ENCODE results near the gene SNX20. TPM values are rescaled to one million over a fixed set of nuclear protein-coding genes. Genes with fewer than 3 reads are reported as not detected.

The SNX20 gene
- total RNA-seq, 1 donor from 2014 or later: not detected

DNA sequence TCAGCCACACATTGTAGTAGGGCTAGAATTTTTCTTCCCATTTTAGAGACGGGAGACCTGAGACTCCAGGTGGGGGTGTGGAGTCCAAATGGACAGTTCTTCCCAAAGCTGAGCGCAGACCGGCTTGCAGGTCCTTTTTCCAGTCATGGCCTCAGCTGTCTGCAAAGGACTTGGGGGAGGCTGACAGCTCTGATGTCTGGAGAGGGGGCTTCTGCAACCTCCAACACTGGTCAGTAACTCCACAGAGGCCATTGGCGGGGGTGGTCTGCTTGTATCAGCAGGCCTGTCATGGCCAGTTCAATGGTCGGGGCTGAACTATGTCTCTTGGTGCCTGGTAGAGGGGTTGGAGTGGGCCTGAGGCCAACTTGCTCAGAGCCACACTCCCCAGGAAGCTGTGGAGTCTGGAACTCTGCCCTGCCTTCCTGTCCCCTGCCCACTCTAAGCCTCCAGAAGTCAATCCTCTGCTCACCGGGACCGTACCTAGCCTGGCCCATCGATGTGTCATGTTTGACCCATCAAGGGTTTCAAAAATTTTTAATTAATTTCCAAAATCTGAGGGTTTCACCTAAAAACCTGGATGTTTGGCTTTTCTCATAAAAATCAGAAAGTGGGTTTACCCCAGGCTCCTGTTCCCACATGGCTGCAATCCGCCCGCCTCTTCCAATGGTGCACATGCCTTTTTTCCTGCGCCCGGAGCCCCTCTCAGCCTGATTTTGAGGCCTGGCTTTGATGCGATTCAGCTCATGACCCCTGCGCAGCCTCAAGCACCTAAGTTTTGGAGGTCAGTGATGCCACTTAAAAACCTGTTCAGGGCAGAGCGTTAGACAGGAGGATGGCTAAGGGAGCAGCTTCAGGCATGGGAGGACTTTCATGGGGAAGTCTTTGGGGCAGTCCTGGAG lies 39.9 kb downstream of the SNX20 start:
- peaks cover 5% of the 10 kb centered on the region for H3K4me1 Mint-ChIP-seq (ENCODE audit: low read depth)
- H3K9me3 Mint-ChIP-seq (ENCODE audit: low read depth): no peaks in the 10 kb centered on the region
- H3K27ac Mint-ChIP-seq (ENCODE audit: unreplicated experiment): peak overlapping the region; percentile 61
- H3K36me3 Mint-ChIP-seq (ENCODE audit: low read depth): peaks cover 2% of the 10 kb centered on the region
- peaks cover 7% of the 10 kb centered on the region for H3K27me3 Mint-ChIP-seq (ENCODE audit: low read depth)
- H3K4me3 Mint-ChIP-seq (ENCODE audit: unreplicated experiment): no peak overlapping the region
- no peak for DNase-seq (ENCODE audit: low spot score)
- TF ChIP-seq, protein P1, sequence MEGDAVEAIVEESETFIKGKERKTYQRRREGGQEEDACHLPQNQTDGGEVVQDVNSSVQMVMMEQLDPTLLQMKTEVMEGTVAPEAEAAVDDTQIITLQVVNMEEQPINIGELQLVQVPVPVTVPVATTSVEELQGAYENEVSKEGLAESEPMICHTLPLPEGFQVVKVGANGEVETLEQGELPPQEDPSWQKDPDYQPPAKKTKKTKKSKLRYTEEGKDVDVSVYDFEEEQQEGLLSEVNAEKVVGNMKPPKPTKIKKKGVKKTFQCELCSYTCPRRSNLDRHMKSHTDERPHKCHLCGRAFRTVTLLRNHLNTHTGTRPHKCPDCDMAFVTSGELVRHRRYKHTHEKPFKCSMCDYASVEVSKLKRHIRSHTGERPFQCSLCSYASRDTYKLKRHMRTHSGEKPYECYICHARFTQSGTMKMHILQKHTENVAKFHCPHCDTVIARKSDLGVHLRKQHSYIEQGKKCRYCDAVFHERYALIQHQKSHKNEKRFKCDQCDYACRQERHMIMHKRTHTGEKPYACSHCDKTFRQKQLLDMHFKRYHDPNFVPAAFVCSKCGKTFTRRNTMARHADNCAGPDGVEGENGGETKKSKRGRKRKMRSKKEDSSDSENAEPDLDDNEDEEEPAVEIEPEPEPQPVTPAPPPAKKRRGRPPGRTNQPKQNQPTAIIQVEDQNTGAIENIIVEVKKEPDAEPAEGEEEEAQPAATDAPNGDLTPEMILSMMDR (IDR thresholded peaks at IDR 0.05): no peak

- no peak for DNase-seq (ENCODE audit: low spot score)
- peaks cover 2% of the 10 kb centered on the region for H3K36me3 Mint-ChIP-seq (ENCODE audit: low read depth)
Observed at GRCh38 chr16:50640391-50640790, 40.7 kb downstream of the SNX20 start.

DNA sequence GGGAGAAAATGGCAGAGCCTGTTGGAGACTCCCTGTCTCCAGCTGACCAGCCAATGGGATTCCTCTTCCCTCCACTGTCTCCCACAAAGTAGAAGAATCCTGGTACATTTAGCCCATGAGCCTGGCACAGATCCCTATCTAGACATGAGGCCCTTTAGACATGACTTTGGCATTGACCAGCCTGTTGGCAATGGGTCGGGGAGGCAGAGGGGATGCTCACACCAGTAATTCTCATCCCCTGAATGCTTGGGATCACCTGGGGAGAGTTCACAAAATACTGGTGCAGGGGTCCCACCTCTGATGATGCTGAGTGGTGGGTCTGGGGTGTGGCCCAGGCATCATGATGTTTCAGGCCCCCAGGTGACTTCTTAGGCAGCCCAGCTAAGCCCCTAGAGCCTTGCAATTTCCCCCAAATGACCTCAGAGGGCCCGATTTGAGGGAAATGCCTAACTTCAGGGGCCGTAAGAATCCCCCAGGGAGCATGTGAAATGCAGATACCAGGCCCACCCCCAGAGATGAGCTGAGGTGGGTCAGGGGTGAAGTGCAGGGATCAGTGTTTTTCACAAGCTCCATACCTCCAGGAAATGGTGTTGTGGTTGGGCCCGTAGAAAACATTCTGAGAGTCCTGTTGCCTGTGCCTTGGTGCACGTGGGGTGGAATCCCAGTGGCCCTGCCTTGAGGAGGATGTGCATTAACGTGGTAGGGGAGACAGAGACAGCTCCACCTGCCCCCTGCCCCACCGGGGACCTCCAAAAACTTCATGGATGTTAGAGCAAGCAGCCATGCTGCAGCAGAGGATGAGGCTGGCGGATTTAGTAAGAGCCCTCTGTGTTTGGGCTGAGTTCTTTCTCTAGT lies 42.1 kb downstream of the SNX20 start:
- no peak for DNase-seq (ENCODE audit: low spot score)
- Mint-ChIP-seq H3K27ac (ENCODE audit: unreplicated experiment) (no peak overlapping the region), H3K27me3 (ENCODE audit: low read depth) (peaks cover 4% of the 10 kb centered on the region), H3K9me3 (ENCODE audit: low read depth) (no peaks in the 10 kb centered on the region), H3K36me3 (ENCODE audit: low read depth) (peaks cover 2% of the 10 kb centered on the region), H3K4me1 (ENCODE audit: low read depth) (no peaks in the 10 kb centered on the region), H3K4me3 (ENCODE audit: unreplicated experiment) (no peak overlapping the region)
- TF ChIP-seq, protein P1 (IDR thresholded peaks at IDR 0.05): no peak

More at GRCh38 chr16:50640391-50640790, 40.7 kb downstream of the SNX20 start:
- peaks cover 7% of the 10 kb centered on the region for H3K27me3 Mint-ChIP-seq (ENCODE audit: low read depth)
- peaks cover 5% of the 10 kb centered on the region for H3K4me1 Mint-ChIP-seq (ENCODE audit: low read depth)
- no peak overlapping the region for H3K4me3 Mint-ChIP-seq (ENCODE audit: unreplicated experiment)
- no peaks in the 10 kb centered on the region for H3K9me3 Mint-ChIP-seq (ENCODE audit: low read depth)
- no peak overlapping the region for H3K27ac Mint-ChIP-seq (ENCODE audit: unreplicated experiment)
- TF ChIP-seq, protein P1 (IDR thresholded peaks at IDR 0.05): no peak

DNA sequence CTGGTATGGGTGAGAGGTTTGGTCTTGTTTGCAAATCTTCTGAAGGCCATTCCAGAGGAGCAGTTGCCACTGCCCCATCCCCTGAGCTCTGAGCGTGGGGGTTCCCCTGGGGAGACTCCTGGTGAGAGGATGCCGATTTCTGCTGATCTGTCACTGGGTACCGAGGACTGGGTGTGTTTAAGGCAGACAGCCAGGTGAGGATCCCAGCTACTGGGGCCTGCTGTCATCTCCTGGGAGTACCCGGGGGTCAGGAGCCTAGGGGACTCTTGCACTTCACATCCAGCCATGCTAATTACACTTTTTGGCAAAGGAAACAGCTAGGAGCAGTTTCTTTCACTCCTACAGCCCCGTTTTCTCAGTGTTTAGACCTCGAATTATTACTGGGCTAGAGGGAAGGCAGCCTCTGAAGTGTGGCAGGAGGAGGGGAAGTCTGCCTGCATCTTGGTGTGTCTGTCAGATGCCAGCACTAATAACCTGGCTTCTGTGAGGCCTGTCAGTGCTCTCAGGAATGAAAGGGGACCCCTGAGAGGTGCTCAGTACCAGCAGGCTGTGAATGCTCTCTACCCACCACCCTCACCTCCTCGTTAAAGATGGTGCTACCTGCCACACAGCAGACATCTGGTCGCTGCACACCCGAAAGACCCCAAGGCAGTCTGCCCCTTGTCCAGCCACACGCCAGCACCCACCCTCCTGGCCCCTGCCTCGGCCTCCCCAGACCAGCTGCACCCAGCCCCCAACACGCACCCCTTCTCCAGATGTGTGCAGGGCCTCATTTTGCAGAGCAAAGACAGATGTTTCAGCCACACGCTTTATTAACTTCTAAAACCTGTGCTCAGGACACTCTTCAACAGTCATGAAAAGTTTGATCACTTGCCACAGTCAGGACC lies 43.2 kb downstream of the SNX20 start:
- no peak overlapping the region for H3K27ac Mint-ChIP-seq (ENCODE audit: unreplicated experiment)
- DNase-seq (ENCODE audit: low spot score): no peak
- H3K4me3 Mint-ChIP-seq (ENCODE audit: unreplicated experiment): no peak overlapping the region
- H3K36me3 Mint-ChIP-seq (ENCODE audit: low read depth): peaks cover 3% of the 10 kb centered on the region
- no peaks in the 10 kb centered on the region for H3K4me1 Mint-ChIP-seq (ENCODE audit: low read depth)
- no peaks in the 10 kb centered on the region for H3K9me3 Mint-ChIP-seq (ENCODE audit: low read depth)
- TF ChIP-seq, protein P1 (IDR thresholded peaks at IDR 0.05): no peak
- H3K27me3 Mint-ChIP-seq (ENCODE audit: low read depth): peaks cover 4% of the 10 kb centered on the region

All from chondrocyte (in vitro differentiated cells).